ENCODE measurements around the gene POLR2B. TPM values are rescaled to one million over a fixed set of nuclear protein-coding genes. Genes with fewer than 3 reads are reported as not detected.

The POLR2B gene
- total RNA-seq, 1 donor from 2014 or later = 129 TPM

GRCh38 chr4:56940971-56941370 lies 37.7 kb upstream of the POLR2B start:
- DNase-seq (ENCODE audit: low read depth, low spot score) = no peak
- no peaks in the 10 kb centered on the region for H3K4me1 Mint-ChIP-seq
- TF ChIP-seq, protein P1, sequence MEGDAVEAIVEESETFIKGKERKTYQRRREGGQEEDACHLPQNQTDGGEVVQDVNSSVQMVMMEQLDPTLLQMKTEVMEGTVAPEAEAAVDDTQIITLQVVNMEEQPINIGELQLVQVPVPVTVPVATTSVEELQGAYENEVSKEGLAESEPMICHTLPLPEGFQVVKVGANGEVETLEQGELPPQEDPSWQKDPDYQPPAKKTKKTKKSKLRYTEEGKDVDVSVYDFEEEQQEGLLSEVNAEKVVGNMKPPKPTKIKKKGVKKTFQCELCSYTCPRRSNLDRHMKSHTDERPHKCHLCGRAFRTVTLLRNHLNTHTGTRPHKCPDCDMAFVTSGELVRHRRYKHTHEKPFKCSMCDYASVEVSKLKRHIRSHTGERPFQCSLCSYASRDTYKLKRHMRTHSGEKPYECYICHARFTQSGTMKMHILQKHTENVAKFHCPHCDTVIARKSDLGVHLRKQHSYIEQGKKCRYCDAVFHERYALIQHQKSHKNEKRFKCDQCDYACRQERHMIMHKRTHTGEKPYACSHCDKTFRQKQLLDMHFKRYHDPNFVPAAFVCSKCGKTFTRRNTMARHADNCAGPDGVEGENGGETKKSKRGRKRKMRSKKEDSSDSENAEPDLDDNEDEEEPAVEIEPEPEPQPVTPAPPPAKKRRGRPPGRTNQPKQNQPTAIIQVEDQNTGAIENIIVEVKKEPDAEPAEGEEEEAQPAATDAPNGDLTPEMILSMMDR (conservative IDR thresholded peaks at IDR 0.05) = no peak
- no peak overlapping the region for H3K4me3 Mint-ChIP-seq
- H3K9me3 Mint-ChIP-seq = no peaks in the 10 kb centered on the region
- H3K36me3 Mint-ChIP-seq (ENCODE audit: low read depth) = peaks cover 12% of the 10 kb centered on the region
- no peaks in the 10 kb centered on the region for H3K27me3 Mint-ChIP-seq (ENCODE audit: low read depth)
- H3K27ac Mint-ChIP-seq (ENCODE audit: unreplicated experiment) = no peak overlapping the region

DNA sequence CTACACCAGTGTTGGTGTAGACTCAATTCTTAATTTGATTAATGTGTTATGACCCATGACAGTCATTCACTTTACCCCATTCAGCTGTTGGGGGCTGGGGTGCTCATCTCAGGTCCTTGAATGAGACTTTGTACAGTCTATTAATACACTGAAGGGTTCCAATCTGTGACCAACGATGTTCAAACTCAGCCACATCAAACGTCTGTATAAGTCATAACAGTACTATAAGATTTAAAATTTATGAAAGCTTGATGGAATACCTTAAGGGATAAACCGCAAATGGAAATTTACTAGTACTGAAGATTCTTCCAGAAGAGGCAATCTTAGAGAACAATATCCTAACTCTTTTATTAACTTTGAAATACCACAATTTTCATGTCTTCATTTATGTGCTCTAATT lies 37.3 kb upstream of the POLR2B start:
- Mint-ChIP-seq H3K27me3 (ENCODE audit: low read depth) (no peaks in the 10 kb centered on the region), H3K36me3 (ENCODE audit: low read depth) (peaks cover 12% of the 10 kb centered on the region), H3K4me1 (no peaks in the 10 kb centered on the region), H3K4me3 (no peak overlapping the region), H3K27ac (ENCODE audit: unreplicated experiment) (no peak overlapping the region), H3K9me3 (no peaks in the 10 kb centered on the region)
- DNase-seq (ENCODE audit: low read depth, low spot score) = no peak
- TF ChIP-seq, protein P1 (conservative IDR thresholded peaks at IDR 0.05) = no peak

DNA sequence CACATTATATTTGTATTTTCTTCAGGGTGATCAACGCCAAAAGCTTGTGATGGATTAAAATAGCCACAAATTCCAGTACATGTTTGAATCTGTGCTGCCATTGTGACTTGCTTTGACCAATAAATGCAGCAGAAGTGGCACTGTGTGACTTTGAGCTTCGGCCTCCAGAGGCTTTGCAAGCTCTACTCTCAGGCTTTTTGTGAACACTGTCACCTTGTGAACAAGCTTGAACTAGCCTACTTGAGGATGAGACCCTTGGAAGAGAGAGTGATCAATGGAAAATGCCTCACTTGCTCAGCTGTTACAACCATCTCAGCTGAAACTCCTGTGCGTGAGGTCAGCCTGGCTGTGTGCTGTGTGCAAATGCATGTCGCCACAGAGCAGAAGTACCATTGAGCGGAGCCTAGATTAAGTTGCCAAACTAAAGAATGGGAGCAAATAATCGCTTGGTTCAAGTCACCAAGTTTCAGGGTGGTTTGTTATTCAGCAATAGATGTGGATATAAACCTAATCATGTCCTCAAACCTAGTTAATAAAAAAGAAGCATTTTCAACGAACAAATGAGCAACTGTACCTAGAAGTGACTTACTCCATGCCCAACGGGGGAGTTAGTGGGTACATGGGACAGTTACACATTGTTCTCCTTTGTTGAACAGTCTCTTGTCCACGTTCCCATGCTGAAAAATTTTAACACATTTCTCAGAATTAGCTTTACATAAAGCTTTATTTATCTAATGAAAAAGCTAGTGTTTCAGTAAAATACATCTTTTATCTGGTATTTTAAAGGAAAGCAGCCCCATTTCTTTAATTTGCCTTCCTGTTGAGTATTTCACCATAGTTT lies 24.8 kb upstream of the POLR2B start:
- TF ChIP-seq, protein P1 (conservative IDR thresholded peaks at IDR 0.05) = no peak
- no peak overlapping the region for H3K4me3 Mint-ChIP-seq
- H3K9me3 Mint-ChIP-seq = no peaks in the 10 kb centered on the region
- H3K27me3 Mint-ChIP-seq (ENCODE audit: low read depth) = no peaks in the 10 kb centered on the region
- no peak for DNase-seq (ENCODE audit: low read depth, low spot score)
- no peak overlapping the region for H3K27ac Mint-ChIP-seq (ENCODE audit: unreplicated experiment)
- no peaks in the 10 kb centered on the region for H3K36me3 Mint-ChIP-seq (ENCODE audit: low read depth)
- H3K4me1 Mint-ChIP-seq = peaks cover 4% of the 10 kb centered on the region

GRCh38 chr4:56958111-56958517 lies 20.6 kb upstream of the POLR2B start:
- H3K36me3 Mint-ChIP-seq (ENCODE audit: low read depth) = peaks cover 4% of the 10 kb centered on the region
- no peak for DNase-seq (ENCODE audit: low read depth, low spot score)
- peaks cover 4% of the 10 kb centered on the region for H3K4me1 Mint-ChIP-seq
- H3K4me3 Mint-ChIP-seq = no peak overlapping the region
- TF ChIP-seq, protein P1 (conservative IDR thresholded peaks at IDR 0.05) = no peak
- no peaks in the 10 kb centered on the region for H3K27me3 Mint-ChIP-seq (ENCODE audit: low read depth)
- no peak overlapping the region for H3K27ac Mint-ChIP-seq (ENCODE audit: unreplicated experiment)
- no peaks in the 10 kb centered on the region for H3K9me3 Mint-ChIP-seq

GRCh38 chr4:56959100-56959499 lies 19.6 kb upstream of the POLR2B start:
- TF ChIP-seq, protein P1 (conservative IDR thresholded peaks at IDR 0.05) = no peak
- Mint-ChIP-seq H3K27ac (ENCODE audit: unreplicated experiment) (no peak overlapping the region), H3K27me3 (ENCODE audit: low read depth) (no peaks in the 10 kb centered on the region), H3K4me3 (no peak overlapping the region), H3K4me1 (peaks cover 4% of the 10 kb centered on the region), H3K9me3 (no peaks in the 10 kb centered on the region), H3K36me3 (ENCODE audit: low read depth) (peaks cover 4% of the 10 kb centered on the region)
- no peak for DNase-seq (ENCODE audit: low read depth, low spot score)

Measured in neural crest cell (in vitro differentiated cells).